Body of pancreas (tissue), 4 donors: ENCODE results near the gene INPP5D.

Experiments
- CTCF ChIP-seq, 7 experiments: fragments of 450-650 bp in 4 of 7; fragments of 200-600 bp in 3 of 7; sonication (generic) in 3 of 7; IDR thresholded peaks; one replicate each; pipeline ENCODE4 v1.5.1; 2016 to 2019; ENCODE audit warnings: antibody characterized with exemption in 7 of 7
- POLR2A ChIP-seq, 3 donors: fragments of 450-650 bp; IDR thresholded peaks; one replicate each; pipeline ENCODE4 v1.6.1; 2016; ENCODE audit warnings: antibody characterized with exemption in 3 of 3, mild to moderate bottlenecking in 2 of 3

GRCh38 chr2:233248999-233249398 is 188.9 kb downstream of the INPP5D start:
- TF ChIP-seq CTCF (IDR thresholded peaks at IDR 0.05) (no peak), POLR2A (IDR thresholded peaks at IDR 0.05) (no peak)
